IMR-90 (cell line): ENCODE results near the gene POLD3. TPM values are rescaled to one million over a fixed set of nuclear protein-coding genes. Genes with fewer than 3 reads are reported as not detected.

Experiments used
- ATAC-seq: fragments of 200-7000 bp; cut with Tn5 transposase; 2 replicates; pipeline ENCODE4 v1.9.1; 2020; ENCODE audit warnings: low read depth, mild to moderate bottlenecking, moderate library complexity
- BruUV-seq: library from RNA; stranded (reverse); fragments of 400-500 nt; replicated peaks from 2 replicates; lab custom pipeline; 2021; lab: Mats Ljungman, UMichigan
- CTCF ChIA-PET: fragments of 300-600 bp; formaldehyde crosslinking; extraction: SDS; loops from one replicate; lab custom pipeline; 2021; ENCODE audit warnings: antibody characterized with exemption; lab: Yijun Ruan, JAX
- POLR2A ChIA-PET: fragments of 300-600 bp; sonication (Branson Sonifier 250); formaldehyde crosslinking; loops from one replicate; lab custom pipeline; 2022; ENCODE audit warnings: antibody characterized with exemption; ENCODE audit not compliant: unreplicated experiment; lab: Charles Lee
- DNase-seq: peaks from one replicate; pipeline ENCODE4 v3.0.0; 2013
- H2AFZ ChIP-seq: replicated peaks from 2 replicates; pipeline ENCODE3; 2013; ENCODE audit warnings: low read length, mild to moderate bottlenecking; ENCODE audit not compliant: poor library complexity
- H2AK5ac ChIP-seq: 2 replicates; pipeline ENCODE4 v1.6.1; 2013; ENCODE audit warnings: low read depth, low read length, inconsistent platforms
- H2AK9ac ChIP-seq: replicated peaks from 2 replicates; pipeline ENCODE3; 2013; ENCODE audit warnings: mild to moderate bottlenecking, low read depth, low read length, moderate library complexity; ENCODE audit not compliant: poor library complexity
- H2BK120ac ChIP-seq: 2 replicates; pipeline ENCODE4 v1.6.1; 2013; ENCODE audit warnings: low read depth, low read length, inconsistent platforms
- H2BK15ac ChIP-seq: 3 replicates; pipeline ENCODE4 v1.6.1; 2013; ENCODE audit warnings: low read depth, low read length, inconsistent platforms
- H2BK20ac ChIP-seq: 2 replicates; pipeline ENCODE4 v1.6.1; 2013; ENCODE audit warnings: low read depth, mild to moderate bottlenecking, inconsistent platforms, low read length, moderate library complexity
- H2BK5ac ChIP-seq: 2 replicates; pipeline ENCODE4 v1.6.1; 2013; ENCODE audit warnings: mild to moderate bottlenecking, low read depth, low read length, inconsistent platforms; ENCODE audit not compliant: poor library complexity, severe bottlenecking
- H3K14ac ChIP-seq: replicated peaks from 2 replicates; pipeline ENCODE4 v1.6.1; 2013; ENCODE audit warnings: low read depth, low read length, inconsistent platforms
- H3K18ac ChIP-seq: 2 replicates; pipeline ENCODE4 v1.6.1; 2013; ENCODE audit warnings: low read depth, low read length, control low read depth
- H3K23ac ChIP-seq: 2 replicates; pipeline ENCODE4 v1.6.1; 2013; ENCODE audit warnings: low read depth, low read length, inconsistent platforms
- H3K27ac ChIP-seq: 2 replicates; pipeline ENCODE4 v1.5.1; 2013; ENCODE audit warnings: mild to moderate bottlenecking, control low read depth, low read length; ENCODE audit not compliant: insufficient read depth
- H3K27me3 ChIP-seq: 2 replicates; pipeline ENCODE4 v1.6.1; 2013; ENCODE audit warnings: low read length; ENCODE audit not compliant: control insufficient read depth, insufficient read depth
- H3K36me3 ChIP-seq: 2 replicates; pipeline ENCODE4 v1.6.1; 2013; ENCODE audit warnings: low read length, mixed read lengths; ENCODE audit not compliant: control insufficient read depth, insufficient read depth
- H3K4ac ChIP-seq: 2 replicates; pipeline ENCODE4 v1.6.1; 2013; ENCODE audit warnings: low read depth, low read length, inconsistent platforms
- H3K4me1 ChIP-seq: 2 replicates; pipeline ENCODE4 v1.6.1; 2013; ENCODE audit warnings: low read length, mixed read lengths; ENCODE audit not compliant: control insufficient read depth, insufficient read depth
- H3K4me2 ChIP-seq: 2 replicates; pipeline ENCODE4 v1.6.1; 2013; ENCODE audit warnings: low read depth, mild to moderate bottlenecking, control low read depth, low read length, moderate library complexity
- H3K4me3 ChIP-seq: 2 replicates; pipeline ENCODE4 v1.5.1; 2013; ENCODE audit warnings: low read depth, mild to moderate bottlenecking, control low read depth, low read length, moderate library complexity; ENCODE audit not compliant: insufficient read depth
- H3K56ac ChIP-seq: 2 replicates; pipeline ENCODE4 v1.6.1; 2013; ENCODE audit warnings: low read length, inconsistent platforms; ENCODE audit not compliant: insufficient read depth; ENCODE audit errors: extremely low read depth
- H3K79me1 ChIP-seq, 2 experiments: 2 replicates each; pipeline ENCODE4 v1.6.1; 2013; ENCODE audit warnings: low read length in 2 of 2, inconsistent platforms in 1 of 2, low read depth in 1 of 2
- H3K9ac ChIP-seq: 2 replicates; pipeline ENCODE4 v1.6.1; 2013; ENCODE audit warnings: low read depth, low read length, control low read depth
- H3K9me1 ChIP-seq: 2 replicates; pipeline ENCODE4 v1.6.1; 2013; ENCODE audit warnings: low read length, inconsistent platforms; ENCODE audit not compliant: insufficient read depth
- H3K9me3 ChIP-seq: 2 replicates; pipeline ENCODE4 v1.6.1; 2013; ENCODE audit warnings: low read length; ENCODE audit not compliant: control insufficient read depth, insufficient read depth
- H4K20me1 ChIP-seq: 2 replicates; pipeline ENCODE4 v1.6.1; 2013; ENCODE audit warnings: low read length, inconsistent platforms; ENCODE audit not compliant: insufficient read depth
- H4K5ac ChIP-seq: 2 replicates; pipeline ENCODE4 v1.6.1; 2013; ENCODE audit warnings: mild to moderate bottlenecking, low read depth, low read length, control low read depth
- H4K8ac ChIP-seq, 2 experiments: 2 replicates each; pipeline ENCODE4 v1.6.1; 2013; ENCODE audit warnings: low read depth in 2 of 2, low read length in 2 of 2, control low read depth in 1 of 2, inconsistent platforms in 1 of 2
- H4K91ac ChIP-seq: 2 replicates; pipeline ENCODE4 v1.6.1; 2013; ENCODE audit warnings: low read depth, low read length, inconsistent platforms; ENCODE audit not compliant: insufficient read depth
- CEBPB ChIP-seq: IDR thresholded peaks from 2 replicates; pipeline ENCODE4 v1.6.1; 2012; ENCODE audit warnings: low read depth, low read length, improper control_type of control experiment
- CHD1 ChIP-seq: IDR thresholded peaks from 2 replicates; pipeline ENCODE4 v1.6.1; 2012; ENCODE audit warnings: low read depth, low read length, improper control_type of control experiment
- MAZ ChIP-seq: IDR thresholded peaks from 2 replicates; pipeline ENCODE4 v1.6.1; 2012; ENCODE audit warnings: low read depth, mild to moderate bottlenecking, low read length, improper control_type of control experiment, moderate library complexity, borderline replicate concordance
- NFE2L2 ChIP-seq: fragments of 150-350 bp; IDR thresholded peaks from 2 replicates; pipeline ENCODE4 v1.6.1; 2016; ENCODE audit warnings: low read depth, mild to moderate bottlenecking, low read length
- RAD21 ChIP-seq: IDR thresholded peaks from 2 replicates; pipeline ENCODE4 v1.6.1; 2012; ENCODE audit warnings: low read length, improper control_type of control experiment
- RCOR1 ChIP-seq: IDR thresholded peaks from 2 replicates; pipeline ENCODE4 v1.6.1; 2012; ENCODE audit warnings: mild to moderate bottlenecking, low read length, improper control_type of control experiment; ENCODE audit not compliant: insufficient replicate concordance
- RFX5 ChIP-seq: IDR thresholded peaks from 2 replicates; pipeline ENCODE4 v1.8.0; 2012; ENCODE audit warnings: low read depth, mild to moderate bottlenecking, low read length, moderate library complexity
- SMC3 ChIP-seq: fragments of 150-350 bp; IDR thresholded peaks from 2 replicates; pipeline ENCODE4 v1.6.1; 2016; ENCODE audit warnings: low read depth, mild to moderate bottlenecking, antibody characterized with exemption, low read length, moderate library complexity
- WGBS, 2 experiments: methylation state at CpG; one replicate each; pipeline versions ENCODE4 v1.1.5 to v1.1.7; 2013; ENCODE audit warnings: missing lambda C conversion rate in 2 of 2; ENCODE audit not compliant: insufficient read length in 1 of 2; ENCODE audit errors: extremely low coverage in 2 of 2; 5-methylcytosine and 5-hydroxymethylcytosine counted together
- dilution Hi-C: fragments of 300-500 bp; cut with HindIII; formaldehyde crosslinking; loops from one replicate; pipeline ENCODE4 v1.14.3; 2018; ENCODE audit warnings: low sequenced_read_pairs; ENCODE audit not compliant: unreplicated experiment
- in situ Hi-C: fragments of 300-500 bp; cut with MboI; formaldehyde crosslinking; loops from 3 replicates; pipeline ENCODE4 v1.14.3; 2019; ENCODE audit warnings: low sequenced_read_pairs, inconsistent platforms, mixed read lengths
- intact Hi-C: fragments of 100-400 bp; cut with micrococcal nuclease; formaldehyde crosslinking; loops from 2 replicates; pipeline ENCODE4 v1.10.0; 2022
- polyA plus RNA-seq, 3 experiments: library from polyadenylated mRNA; depleted of rRNA; stranded (reverse); fragments of >200 nt; gene quantifications; 2 replicates each; pipeline ENCODE4 v1.2.3, GENCODE V29; 2012; ENCODE audit warnings: low replicate concordance in 1 of 3
- total RNA-seq: library from RNA; depleted of rRNA; stranded (reverse); fragments of >200 nt; gene quantifications from 2 replicates; pipeline ENCODE4 v1.2.3, GENCODE V29; 2012
- TF ChIP-seq, protein P1 (sequence below): fragments of 150-350 bp; IDR thresholded peaks from 2 replicates; pipeline ENCODE4 v1.6.1; 2016; ENCODE audit warnings: low read depth, mild to moderate bottlenecking, low read length, moderate library complexity, borderline replicate concordance
- TF ChIP-seq, protein P2 (sequence below): fragments of 150-350 bp; IDR thresholded peaks from 2 replicates; pipeline ENCODE4 v1.6.1; 2017; ENCODE audit warnings: mild to moderate bottlenecking, antibody characterized with exemption, low read length, low read depth
- TF ChIP-seq, protein P3 (sequence below): conservative IDR thresholded peaks from 2 replicates; pipeline ENCODE4 v1.5.1; 2012; ENCODE audit warnings: mild to moderate bottlenecking, low read depth, low read length, improper control_type of control experiment

POLD3 gene
- total and polyA plus RNA-seq, 2 of the 4 experiments (the other 2 are of a cell fraction) = 9.1 to 9.2 TPM

DNA sequence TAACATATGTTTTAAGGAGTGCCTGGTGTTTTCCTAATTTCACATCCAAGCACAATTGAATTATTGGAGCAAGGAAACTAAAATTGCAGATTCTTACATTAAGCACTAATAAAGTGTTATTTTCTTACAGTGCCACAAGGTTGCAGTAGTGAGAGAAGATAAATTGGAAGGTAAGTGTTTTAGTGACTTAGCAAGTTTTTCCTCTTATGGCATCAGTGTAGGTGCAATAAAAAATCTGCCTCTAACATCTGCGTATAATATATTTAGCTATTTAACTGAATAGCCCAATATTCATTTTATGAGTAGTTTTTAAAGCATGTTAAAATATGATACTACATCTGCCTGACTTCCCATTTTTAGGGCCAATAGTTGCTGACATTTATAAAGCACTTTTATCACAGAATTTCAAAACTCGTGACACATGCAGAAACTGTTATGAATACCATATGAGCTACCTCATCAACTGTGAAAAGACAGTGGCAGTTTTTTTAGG lies 19.0 kb downstream of the POLD3 start:
- ChIA-PET CTCF (interaction anchor here (0.9 to 1.7 kb wide), 4 partner anchors 14 to 133 kb away, joined by 3 to 4 read pairs (median 3); no protein-coding TSS in a partner anchor), POLR2A (no interaction called here)
- no peak overlapping the region for H3K9ac ChIP-seq
- H3K36me3 ChIP-seq = peaks cover 7% of the 10 kb centered on the region; the same call in 1 of the 2 replicates
- no peak overlapping the region for H3K27ac ChIP-seq
- peaks cover 6 to 15% of the 10 kb centered on the region in 2 experiments; a peak in 3 of 4 replicates for H3K79me1 ChIP-seq
- TF ChIP-seq RFX5 (no peak), RAD21 (peak; percentile 65), CHD1 (no peak), NFE2L2 (peak; percentile 79), MAZ (no peak), CEBPB (peak; percentile 7; the same call in 1 of the 2 replicates), SMC3 (peak; percentile 72), RCOR1 (no peak)
- TF ChIP-seq, protein P1, sequence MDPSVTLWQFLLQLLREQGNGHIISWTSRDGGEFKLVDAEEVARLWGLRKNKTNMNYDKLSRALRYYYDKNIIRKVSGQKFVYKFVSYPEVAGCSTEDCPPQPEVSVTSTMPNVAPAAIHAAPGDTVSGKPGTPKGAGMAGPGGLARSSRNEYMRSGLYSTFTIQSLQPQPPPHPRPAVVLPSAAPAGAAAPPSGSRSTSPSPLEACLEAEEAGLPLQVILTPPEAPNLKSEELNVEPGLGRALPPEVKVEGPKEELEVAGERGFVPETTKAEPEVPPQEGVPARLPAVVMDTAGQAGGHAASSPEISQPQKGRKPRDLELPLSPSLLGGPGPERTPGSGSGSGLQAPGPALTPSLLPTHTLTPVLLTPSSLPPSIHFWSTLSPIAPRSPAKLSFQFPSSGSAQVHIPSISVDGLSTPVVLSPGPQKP = no peak
- TF ChIP-seq, protein P2, sequence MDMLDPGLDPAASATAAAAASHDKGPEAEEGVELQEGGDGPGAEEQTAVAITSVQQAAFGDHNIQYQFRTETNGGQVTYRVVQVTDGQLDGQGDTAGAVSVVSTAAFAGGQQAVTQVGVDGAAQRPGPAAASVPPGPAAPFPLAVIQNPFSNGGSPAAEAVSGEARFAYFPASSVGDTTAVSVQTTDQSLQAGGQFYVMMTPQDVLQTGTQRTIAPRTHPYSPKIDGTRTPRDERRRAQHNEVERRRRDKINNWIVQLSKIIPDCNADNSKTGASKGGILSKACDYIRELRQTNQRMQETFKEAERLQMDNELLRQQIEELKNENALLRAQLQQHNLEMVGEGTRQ = no peak
- TF ChIP-seq, protein P3, sequence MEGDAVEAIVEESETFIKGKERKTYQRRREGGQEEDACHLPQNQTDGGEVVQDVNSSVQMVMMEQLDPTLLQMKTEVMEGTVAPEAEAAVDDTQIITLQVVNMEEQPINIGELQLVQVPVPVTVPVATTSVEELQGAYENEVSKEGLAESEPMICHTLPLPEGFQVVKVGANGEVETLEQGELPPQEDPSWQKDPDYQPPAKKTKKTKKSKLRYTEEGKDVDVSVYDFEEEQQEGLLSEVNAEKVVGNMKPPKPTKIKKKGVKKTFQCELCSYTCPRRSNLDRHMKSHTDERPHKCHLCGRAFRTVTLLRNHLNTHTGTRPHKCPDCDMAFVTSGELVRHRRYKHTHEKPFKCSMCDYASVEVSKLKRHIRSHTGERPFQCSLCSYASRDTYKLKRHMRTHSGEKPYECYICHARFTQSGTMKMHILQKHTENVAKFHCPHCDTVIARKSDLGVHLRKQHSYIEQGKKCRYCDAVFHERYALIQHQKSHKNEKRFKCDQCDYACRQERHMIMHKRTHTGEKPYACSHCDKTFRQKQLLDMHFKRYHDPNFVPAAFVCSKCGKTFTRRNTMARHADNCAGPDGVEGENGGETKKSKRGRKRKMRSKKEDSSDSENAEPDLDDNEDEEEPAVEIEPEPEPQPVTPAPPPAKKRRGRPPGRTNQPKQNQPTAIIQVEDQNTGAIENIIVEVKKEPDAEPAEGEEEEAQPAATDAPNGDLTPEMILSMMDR = peak; percentile 60
- no CpG with 5 or more reads among the region's 2 CpGs for WGBS, 2 experiments
- H4K20me1 ChIP-seq = no peaks in the 10 kb centered on the region
- H2BK20ac ChIP-seq = no peak overlapping the region; the same call in 1 of the 2 replicates
- dilution Hi-C loops = loop anchor here (25.0 kb wide), 1 partner anchor 126 kb away; the partner anchor contains the start of genes CHRDL2 and RNF169
- H3K56ac ChIP-seq = no peak overlapping the region
- in situ Hi-C loops = loop anchor here (5.0 to 25.0 kb wide), 2 partner anchors 116 to 251 kb away; no protein-coding TSS in a partner anchor
- peak overlapping the region; percentile 2; the same call in 1 of the 2 replicates for H3K4me2 ChIP-seq
- H2AK5ac ChIP-seq = no peak overlapping the region
- H3K4me1 ChIP-seq = peaks cover 8% of the 10 kb centered on the region
- peak overlapping the region in 1 of 2 experiments; percentile 22; a peak in 1 of 4 replicates for H4K8ac ChIP-seq
- peak overlapping the region; percentile 96 for H2BK5ac ChIP-seq
- H3K4ac ChIP-seq = no peak overlapping the region
- no peak overlapping the region for H3K14ac ChIP-seq
- no peak overlapping the region for H2AFZ ChIP-seq
- H3K18ac ChIP-seq = no peak overlapping the region
- peak overlapping the region; percentile 68; the same call in 1 of the 2 replicates for H2BK120ac ChIP-seq
- DNase-seq = peak; percentile 87
- no peak overlapping the region for H3K4me3 ChIP-seq
- H4K91ac ChIP-seq = no peak overlapping the region
- BruUV-seq = no TSS peak
- H3K23ac ChIP-seq = no peak overlapping the region
- intact Hi-C loops = loop anchor here (1.0 to 10.0 kb wide), 2 partner anchors 115 to 263 kb away; no protein-coding TSS in a partner anchor
- peak; percentile 86 for ATAC-seq
- H2AK9ac ChIP-seq = no peak overlapping the region
- no peak overlapping the region for H2BK15ac ChIP-seq
- peak overlapping the region; percentile 53; the same call in 1 of the 2 replicates for H4K5ac ChIP-seq
- 0 out of 2 replicates have a peak, but pooled peaks cover 2% of the 10 kb centered on the region for H3K9me1 ChIP-seq
- H3K9me3 ChIP-seq = no peaks in the 10 kb centered on the region
- H3K27me3 ChIP-seq = no peaks in the 10 kb centered on the region
